Measurements from ENCODE around the gene COX6B2. TPM values are rescaled to one million over a fixed set of nuclear protein-coding genes. Genes with fewer than 3 reads are reported as not detected.

Gene COX6B2
- total RNA-seq, 4 donors from 2014 or later: 4.0 to 58.7 (median 21.0) TPM

GRCh38 chr19:55300886-55301458 lies 53.5 kb downstream of the COX6B2 start:
- 69 to 76% methylated on average over 3 to 15 of the region's 15 CpGs for WGBS, 2 donors (ENCODE audit: low coverage in 1 of 2)
- in situ Hi-C loops (cut with MboI; ENCODE audit: low pct_ligation_motif_present in 1 of 4, low pct_unique_long_range_greater_than_20kb in 1 of 4, low sequenced_read_pairs in 3 of 4) (no loop called here), intact Hi-C loops (cut with DNase I; ENCODE audit: low total_unique reads) (loop anchor here (5.0 kb wide), 1 partner anchor 81 kb away; the partner anchor contains the start of gene TMEM238)
- no peaks in the 10 kb centered on the region for H3K9me3 ChIP-seq
- no peak for TF ChIP-seq EP300 (IDR thresholded peaks at IDR 0.05; ENCODE audit: low read depth)
- TF ChIP-seq POLR2A (IDR thresholded peaks at IDR 0.05): no peak
- TF ChIP-seq POLR2AphosphoS5 (IDR thresholded peaks at IDR 0.05): no peak
- no peaks in the 10 kb centered on the region for H3K27me3 ChIP-seq
- H3K4me1 ChIP-seq: peaks cover 4 to 10% (median 9%) of the 10 kb centered on the region in 4 donors
- no peak overlapping the region for H3K4me3 ChIP-seq
- H3K36me3 ChIP-seq: no peaks in the 10 kb centered on the region
- no peak for DNase-seq
- H3K27ac ChIP-seq: no peak overlapping the region

DNA sequence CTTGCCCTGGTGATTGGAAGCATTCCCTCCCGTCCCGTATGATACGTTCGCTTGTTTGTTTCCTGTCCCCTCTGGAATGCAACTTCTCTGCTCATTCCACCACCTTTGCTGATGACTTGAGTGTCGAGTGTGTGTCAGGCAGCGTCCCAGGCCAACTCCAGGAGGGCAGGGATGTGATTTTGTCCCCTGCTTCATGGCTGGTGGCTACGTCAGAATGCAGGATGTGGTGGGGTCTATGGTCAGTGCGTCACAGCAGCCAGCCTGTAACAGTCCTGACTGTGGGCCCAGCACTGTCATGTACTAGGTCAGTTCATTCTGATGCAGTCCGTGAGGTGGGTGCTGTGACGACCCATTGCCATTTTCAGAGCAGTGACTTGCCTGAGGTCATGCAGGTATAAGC lies 54.5 kb downstream of the COX6B2 start:
- intact Hi-C loops (cut with DNase I; ENCODE audit: low total_unique reads): loop anchor here (5.0 kb wide), 1 partner anchor 82 kb away; the partner anchor contains the start of gene TMEM238
- in situ Hi-C loops (cut with MboI; ENCODE audit: low pct_ligation_motif_present in 1 of 4, low pct_unique_long_range_greater_than_20kb in 1 of 4, low sequenced_read_pairs in 3 of 4): loop anchor here (10.0 to 25.0 kb wide), 3 partner anchors 87 to 115 kb away; partner anchors contain the start of genes UBE2S (in 2 of the 4), RPL28 (in 1 of the 4), TMEM190 (in 1 of the 4) and TMEM238 (in 1 of the 4)
- TF ChIP-seq, protein P1, sequence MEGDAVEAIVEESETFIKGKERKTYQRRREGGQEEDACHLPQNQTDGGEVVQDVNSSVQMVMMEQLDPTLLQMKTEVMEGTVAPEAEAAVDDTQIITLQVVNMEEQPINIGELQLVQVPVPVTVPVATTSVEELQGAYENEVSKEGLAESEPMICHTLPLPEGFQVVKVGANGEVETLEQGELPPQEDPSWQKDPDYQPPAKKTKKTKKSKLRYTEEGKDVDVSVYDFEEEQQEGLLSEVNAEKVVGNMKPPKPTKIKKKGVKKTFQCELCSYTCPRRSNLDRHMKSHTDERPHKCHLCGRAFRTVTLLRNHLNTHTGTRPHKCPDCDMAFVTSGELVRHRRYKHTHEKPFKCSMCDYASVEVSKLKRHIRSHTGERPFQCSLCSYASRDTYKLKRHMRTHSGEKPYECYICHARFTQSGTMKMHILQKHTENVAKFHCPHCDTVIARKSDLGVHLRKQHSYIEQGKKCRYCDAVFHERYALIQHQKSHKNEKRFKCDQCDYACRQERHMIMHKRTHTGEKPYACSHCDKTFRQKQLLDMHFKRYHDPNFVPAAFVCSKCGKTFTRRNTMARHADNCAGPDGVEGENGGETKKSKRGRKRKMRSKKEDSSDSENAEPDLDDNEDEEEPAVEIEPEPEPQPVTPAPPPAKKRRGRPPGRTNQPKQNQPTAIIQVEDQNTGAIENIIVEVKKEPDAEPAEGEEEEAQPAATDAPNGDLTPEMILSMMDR (IDR thresholded peaks at IDR 0.05): no peak
- no peak for TF ChIP-seq EP300 (IDR thresholded peaks at IDR 0.05; ENCODE audit: low read depth)
- no peak for TF ChIP-seq POLR2A (IDR thresholded peaks at IDR 0.05)

More for the DNA sequence above, 54.5 kb downstream of the COX6B2 start:
- peaks cover 4 to 10% (median 9%) of the 10 kb centered on the region in 4 donors for H3K4me1 ChIP-seq
- H3K27ac ChIP-seq: no peak overlapping the region
- no peaks in the 10 kb centered on the region for H3K36me3 ChIP-seq
- H3K9me3 ChIP-seq: no peaks in the 10 kb centered on the region
- H3K4me3 ChIP-seq: no peak overlapping the region
- no peaks in the 10 kb centered on the region for H3K27me3 ChIP-seq
- DNase-seq: no peak
- WGBS, 2 donors (ENCODE audit: low coverage in 1 of 2): 86% methylated on average over 9 of the region's 10 CpGs; no CpG with 5 or more reads in 1 of the 2 donors

Other genes with a start within 250 kb of the COX6B2 start
- gene PPP1R12C, start 237.1 kb downstream of the COX6B2 start, total RNA-seq: 100 to 1,000 TPM; 101 to 350 (median 154) TPM
- gene TNNT1, start 205.5 kb downstream of the COX6B2 start, total RNA-seq: 1 to 10 TPM in 2 of 4 donors, not detected in 2; 1.6 to 4.1 TPM
- not detected for gene TNNI3, start 197.0 kb downstream of the COX6B2 start, total RNA-seq
- gene DNAAF3, start 188.1 kb downstream of the COX6B2 start, total RNA-seq: under 1 TPM in 2 of 4 donors, not detected in 2; 0.40 to 0.41 TPM
- gene SYT5, start 174.4 kb downstream of the COX6B2 start, total RNA-seq: 1 to 10 TPM in 1 of 4 donors, under 1 TPM in 2, not detected in 1; 0.48 to 9.6 (median 0.96) TPM
- 100 to 1,000 TPM in 2 of 4 donors, 10 to 100 TPM in 2; 31.2 to 176 (median 102) TPM for gene PTPRH, start 145.2 kb downstream of the COX6B2 start, total RNA-seq
- 10 to 100 TPM in 1 of 4 donors, 1 to 10 TPM in 3; 2.0 to 40.8 (median 4.4) TPM for gene TMEM86B, start 126.0 kb downstream of the COX6B2 start, total RNA-seq
- 10 to 100 TPM; 51.3 to 91.5 (median 60.7) TPM for gene PPP6R1, start 95.7 kb downstream of the COX6B2 start, total RNA-seq
- 10 to 100 TPM in 3 of 4 donors, 1 to 10 TPM in 1; 4.5 to 98.7 (median 27.0) TPM for gene HSPBP1, start 74.6 kb downstream of the COX6B2 start, total RNA-seq
- gene BRSK1, start 70.7 kb downstream of the COX6B2 start, total RNA-seq: 10 to 100 TPM in 1 of 4 donors, 1 to 10 TPM in 3; 1.4 to 17.6 (median 4.7) TPM
- 100 to 1,000 TPM in 1 of 4 donors, 10 to 100 TPM in 3; 26.5 to 135 (median 57.4) TPM for gene TMEM150B, start 29.4 kb downstream of the COX6B2 start, total RNA-seq
- gene KMT5C, start 14.8 kb downstream of the COX6B2 start, total RNA-seq: 10 to 100 TPM; 27.8 to 80.8 (median 31.3) TPM
- gene GARIN5B, start 8.5 kb upstream of the COX6B2 start, total RNA-seq: not detected
- under 1 TPM in 1 of 4 donors, not detected in 3; 0.48 TPM for gene IL11, start 15.7 kb upstream of the COX6B2 start, total RNA-seq
- not detected for gene TMEM190, start 22.1 kb upstream of the COX6B2 start, total RNA-seq
- 100 to 1,000 TPM in 1 of 4 donors, 10 to 100 TPM in 3; 12.0 to 199 (median 42.5) TPM for gene TMEM238, start 29.6 kb upstream of the COX6B2 start, total RNA-seq
- gene RPL28, start 31.2 kb upstream of the COX6B2 start, total RNA-seq: 100 to 1,000 TPM; 448 to 648 (median 605) TPM
- gene UBE2S, start 53.1 kb upstream of the COX6B2 start, total RNA-seq: 10 to 100 TPM; 12.4 to 40.8 (median 18.1) TPM
- under 1 TPM in 1 of 4 donors, not detected in 3; 0.75 TPM for gene SHISA7, start 88.6 kb upstream of the COX6B2 start, total RNA-seq
- gene ISOC2, start 106.9 kb upstream of the COX6B2 start, total RNA-seq: 100 to 1,000 TPM in 2 of 4 donors, 10 to 100 TPM in 2; 71.1 to 142 (median 97.6) TPM
- gene C19orf85, start 110.0 kb upstream of the COX6B2 start, total RNA-seq: not detected
- gene ZNF628, start 121.9 kb upstream of the COX6B2 start, total RNA-seq: 1 to 10 TPM; 5.9 to 7.6 (median 6.4) TPM
- gene NAT14, start 130.5 kb upstream of the COX6B2 start, total RNA-seq: 1 to 10 TPM in 2 of 4 donors, not detected in 2; 2.1 to 2.7 TPM
- gene SSC5D, start 133.7 kb upstream of the COX6B2 start, total RNA-seq: 10 to 100 TPM in 2 of 4 donors, 1 to 10 TPM in 2; 3.4 to 41.2 (median 11.1) TPM
- not detected for gene SBK2, start 182.4 kb upstream of the COX6B2 start, total RNA-seq
- gene SBK3, start 190.8 kb upstream of the COX6B2 start, total RNA-seq: not detected
- 1 to 10 TPM; 2.0 to 5.6 (median 2.9) TPM for gene ZNF579, start 226.1 kb upstream of the COX6B2 start, total RNA-seq
- 100 to 1,000 TPM in 1 of 4 donors, 10 to 100 TPM in 1, 1 to 10 TPM in 2; 8.5 to 137 (median 18.3) TPM for gene FIZ1, start 244.8 kb upstream of the COX6B2 start, total RNA-seq
- gene ZNF524, start 245.6 kb upstream of the COX6B2 start, total RNA-seq: 10 to 100 TPM; 17.7 to 51.1 (median 37.9) TPM